Measurements from ENCODE around the gene BYSL. TPM values are rescaled to one million over a fixed set of nuclear protein-coding genes. Genes with fewer than 3 reads are reported as not detected.

BYSL gene
- total RNA-seq, 1 donor from 2014 or later: 8.7 TPM

DNA sequence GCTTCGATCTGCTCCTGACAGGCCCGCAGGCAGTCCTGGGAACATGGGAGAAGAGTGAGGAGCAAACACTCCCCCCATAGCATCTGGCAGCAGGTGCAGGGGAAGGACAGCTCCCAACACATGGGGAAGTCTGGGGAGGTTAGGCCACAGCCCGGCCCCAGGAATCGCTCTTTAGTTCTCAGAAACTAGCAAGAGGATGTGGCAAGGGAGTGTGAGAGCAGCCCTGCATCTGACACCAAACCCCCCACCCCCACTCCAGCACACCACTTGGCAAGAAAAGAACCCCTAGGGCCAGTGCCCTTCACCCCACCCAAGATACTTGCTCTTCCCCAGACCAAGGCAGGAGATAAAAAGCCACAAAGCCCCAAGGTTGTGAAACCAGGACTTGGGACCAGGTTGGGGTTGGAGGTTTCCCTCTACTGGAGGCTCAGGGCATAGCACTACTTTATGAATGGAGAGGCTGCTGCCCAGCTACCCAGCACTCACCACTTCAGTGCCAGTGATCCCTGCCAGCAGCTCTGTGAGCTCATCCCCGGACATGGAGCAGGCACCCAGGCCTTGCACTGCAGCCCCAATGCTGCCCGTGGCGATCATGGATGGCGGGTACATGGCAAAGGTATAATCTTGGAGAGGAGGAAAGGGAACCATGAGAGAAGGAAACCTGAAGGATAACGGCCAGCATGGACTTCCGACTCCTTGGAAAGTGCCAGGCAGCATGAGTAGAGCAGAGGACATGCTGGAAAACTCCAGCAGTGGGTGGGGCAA is 15.0 kb downstream of the BYSL start:
- peak; percentile 67 for DNase-seq (ENCODE audit: low read depth)
- H3K4me3 ChIP-seq (ENCODE audit: low read depth, low read length): no peak overlapping the region
- TF ChIP-seq, protein P1, sequence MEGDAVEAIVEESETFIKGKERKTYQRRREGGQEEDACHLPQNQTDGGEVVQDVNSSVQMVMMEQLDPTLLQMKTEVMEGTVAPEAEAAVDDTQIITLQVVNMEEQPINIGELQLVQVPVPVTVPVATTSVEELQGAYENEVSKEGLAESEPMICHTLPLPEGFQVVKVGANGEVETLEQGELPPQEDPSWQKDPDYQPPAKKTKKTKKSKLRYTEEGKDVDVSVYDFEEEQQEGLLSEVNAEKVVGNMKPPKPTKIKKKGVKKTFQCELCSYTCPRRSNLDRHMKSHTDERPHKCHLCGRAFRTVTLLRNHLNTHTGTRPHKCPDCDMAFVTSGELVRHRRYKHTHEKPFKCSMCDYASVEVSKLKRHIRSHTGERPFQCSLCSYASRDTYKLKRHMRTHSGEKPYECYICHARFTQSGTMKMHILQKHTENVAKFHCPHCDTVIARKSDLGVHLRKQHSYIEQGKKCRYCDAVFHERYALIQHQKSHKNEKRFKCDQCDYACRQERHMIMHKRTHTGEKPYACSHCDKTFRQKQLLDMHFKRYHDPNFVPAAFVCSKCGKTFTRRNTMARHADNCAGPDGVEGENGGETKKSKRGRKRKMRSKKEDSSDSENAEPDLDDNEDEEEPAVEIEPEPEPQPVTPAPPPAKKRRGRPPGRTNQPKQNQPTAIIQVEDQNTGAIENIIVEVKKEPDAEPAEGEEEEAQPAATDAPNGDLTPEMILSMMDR (conservative IDR thresholded peaks at IDR 0.05; ENCODE audit: low read depth, low read length): peak; percentile 94

DNA sequence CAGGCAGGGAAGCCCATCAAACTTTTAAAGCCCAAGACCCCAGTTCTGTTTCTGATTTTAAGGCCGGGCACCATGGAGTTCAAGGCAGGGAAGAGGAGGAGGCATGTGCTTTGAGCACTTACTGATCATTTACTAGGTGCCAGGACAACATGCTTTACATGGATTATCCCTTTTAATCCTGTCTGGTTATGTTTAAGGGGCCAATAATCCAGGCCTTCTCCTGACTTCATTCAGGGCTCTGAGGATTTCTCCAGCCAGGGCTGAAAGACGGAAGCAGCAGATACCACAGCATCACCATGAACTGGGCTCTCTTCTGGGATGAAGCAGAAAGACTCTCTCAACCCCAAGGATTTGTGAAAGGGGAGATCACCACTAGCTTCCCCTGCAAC is 16.2 kb downstream of the BYSL start:
- no peak overlapping the region for H3K4me3 ChIP-seq (ENCODE audit: low read depth, low read length)
- TF ChIP-seq, protein P1 (conservative IDR thresholded peaks at IDR 0.05; ENCODE audit: low read depth, low read length): no peak
- DNase-seq (ENCODE audit: low read depth): no peak

DNA sequence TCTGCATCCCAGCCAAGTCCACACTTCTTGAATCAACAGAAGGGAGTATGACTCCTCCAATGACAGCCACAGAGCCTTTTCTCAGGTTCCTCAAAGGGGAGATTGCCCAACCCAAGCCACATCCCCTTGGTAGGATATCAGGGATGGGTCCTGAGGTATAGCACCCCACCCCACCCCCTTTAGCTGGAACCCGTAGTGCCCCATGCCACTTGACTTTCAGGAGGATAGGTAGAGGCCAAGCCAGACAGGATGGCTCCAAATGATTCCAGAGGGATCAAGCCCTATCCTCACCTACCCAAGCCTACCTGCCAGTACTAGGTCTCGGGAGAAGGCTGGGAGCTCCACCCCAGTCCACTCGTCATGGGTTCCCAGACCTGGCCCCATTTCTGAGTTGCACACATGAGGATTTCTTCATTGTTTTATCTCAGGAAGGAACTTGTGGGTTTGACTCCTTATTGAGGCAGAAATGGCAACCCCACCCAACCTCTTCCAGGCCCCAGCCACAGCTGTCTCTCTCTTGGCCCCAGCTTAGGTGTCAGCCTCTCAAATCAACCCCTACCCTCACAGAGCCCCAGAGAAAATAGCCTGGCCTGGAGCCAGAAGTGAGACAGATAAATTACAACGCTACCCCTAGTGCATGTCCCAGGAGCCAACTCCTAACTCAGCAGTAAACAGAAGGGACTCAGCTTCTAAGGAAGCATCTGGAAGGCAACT is 16.7 kb downstream of the BYSL start:
- DNase-seq (ENCODE audit: low read depth): no peak
- no peak overlapping the region for H3K4me3 ChIP-seq (ENCODE audit: low read depth, low read length)
- TF ChIP-seq, protein P1 (conservative IDR thresholded peaks at IDR 0.05; ENCODE audit: low read depth, low read length): no peak

DNA sequence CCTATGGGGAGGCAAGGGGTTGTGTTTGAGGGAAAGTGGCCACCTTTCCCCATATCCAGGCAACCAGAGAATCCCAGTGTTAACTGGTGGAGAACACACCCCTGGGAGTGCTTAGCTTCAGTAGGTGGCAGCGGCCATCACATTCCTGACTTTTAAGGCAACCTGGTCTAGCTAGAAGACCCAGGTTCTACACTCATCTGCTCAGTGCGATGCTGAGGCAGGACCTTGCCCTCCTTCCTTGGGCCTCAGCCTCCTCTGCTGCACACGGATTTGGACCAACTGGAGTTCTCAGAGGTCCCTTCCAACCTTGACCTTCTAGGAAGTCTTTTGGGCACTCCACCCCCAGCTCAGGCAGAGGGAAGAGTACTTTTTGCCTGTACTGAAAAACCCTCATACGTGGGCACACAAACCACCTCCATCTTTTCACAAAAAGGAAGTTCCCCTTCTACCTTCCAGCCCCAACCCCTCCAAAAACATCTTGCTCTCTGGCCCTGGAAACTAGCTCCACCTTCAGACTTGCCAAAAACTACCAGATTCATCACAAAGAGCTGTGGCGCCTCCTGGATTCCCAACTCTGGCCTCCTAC is 17.4 kb downstream of the BYSL start:
- TF ChIP-seq, protein P1 (conservative IDR thresholded peaks at IDR 0.05; ENCODE audit: low read depth, low read length): no peak
- DNase-seq (ENCODE audit: low read depth): no peak
- no peak overlapping the region for H3K4me3 ChIP-seq (ENCODE audit: low read depth, low read length)

DNA sequence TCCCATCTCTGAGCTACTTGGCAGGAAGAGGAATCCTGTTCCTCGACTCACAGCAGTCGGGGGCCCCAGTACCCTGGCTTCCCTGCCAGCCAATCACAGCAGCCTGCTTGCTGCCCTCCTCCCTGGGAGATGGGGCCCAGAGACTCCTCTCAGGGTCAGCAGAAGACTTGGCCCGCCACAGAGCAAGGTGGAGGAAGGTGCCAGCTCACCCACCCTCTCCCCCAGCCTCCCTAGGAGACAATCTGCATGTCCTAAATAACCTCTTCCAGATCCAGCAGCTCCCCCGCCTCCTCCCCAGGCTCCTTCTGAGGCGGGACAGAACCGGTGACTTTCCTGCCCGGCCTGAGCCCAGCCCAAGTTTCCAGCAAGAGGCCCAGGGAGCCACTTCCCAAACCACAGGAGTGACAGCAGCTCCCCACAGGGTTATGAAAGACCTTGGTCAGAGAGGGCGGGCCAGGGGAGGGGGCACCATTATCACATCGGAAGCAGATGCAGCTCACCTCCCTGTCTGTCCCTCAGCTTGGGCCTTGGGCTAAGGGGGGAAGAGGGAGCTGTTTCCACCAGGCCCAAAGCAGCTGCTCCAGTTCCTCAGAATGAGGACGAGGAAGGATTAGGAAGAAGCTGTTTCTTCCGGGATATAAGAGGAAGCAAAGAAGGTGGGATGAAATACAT is 18.0 kb downstream of the BYSL start:
- TF ChIP-seq, protein P1 (conservative IDR thresholded peaks at IDR 0.05; ENCODE audit: low read depth, low read length): no peak
- H3K4me3 ChIP-seq (ENCODE audit: low read depth, low read length): no peak overlapping the region
- no peak for DNase-seq (ENCODE audit: low read depth)

DNA sequence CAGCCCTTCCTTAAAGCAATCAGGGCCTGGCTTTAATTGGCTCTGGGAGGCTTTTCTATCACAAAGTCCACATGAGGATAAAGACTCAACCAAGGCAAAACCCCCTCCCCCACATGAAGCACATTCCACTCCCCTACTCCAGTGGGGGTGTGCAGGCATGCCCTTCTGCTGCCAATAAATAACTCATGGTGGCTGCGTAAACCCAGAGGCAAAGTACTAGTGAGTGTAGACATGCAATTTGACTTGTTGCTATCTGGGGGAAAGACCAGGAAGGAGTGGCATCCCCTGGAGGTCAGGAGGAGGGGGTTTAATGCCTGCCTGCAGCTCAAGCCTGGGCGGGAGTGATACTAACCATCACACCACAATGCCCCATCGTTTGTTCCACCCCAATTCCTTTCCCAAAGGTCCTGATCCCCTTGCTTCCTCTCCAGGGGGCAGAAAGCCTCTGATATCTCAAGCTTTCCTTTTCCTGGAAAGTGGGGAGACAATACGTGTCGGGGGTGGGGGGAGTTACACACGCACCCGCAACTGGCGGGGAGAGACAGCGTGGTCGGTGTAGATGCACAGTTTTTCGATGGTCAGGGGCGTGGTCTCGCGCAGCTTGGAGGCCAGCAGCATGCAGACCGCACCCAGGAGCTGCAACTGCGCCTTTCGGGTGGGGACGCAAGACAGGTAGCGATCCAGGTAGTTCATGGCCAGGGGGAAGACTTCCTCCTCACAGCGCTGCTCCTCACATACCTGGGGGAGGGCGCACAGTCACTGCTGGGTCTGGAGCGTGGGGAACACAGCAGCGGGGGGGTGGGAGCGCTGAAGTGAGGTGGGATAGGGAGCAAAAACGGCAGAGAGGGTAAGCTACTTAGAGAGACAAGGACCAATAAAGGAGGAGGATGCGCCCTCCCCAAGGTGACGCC is 18.8 kb downstream of the BYSL start:
- TF ChIP-seq, protein P1 (conservative IDR thresholded peaks at IDR 0.05; ENCODE audit: low read depth, low read length): no peak
- no peak for DNase-seq (ENCODE audit: low read depth)

More for the DNA sequence above, 18.8 kb downstream of the BYSL start:
- H3K4me3 ChIP-seq (ENCODE audit: low read depth, low read length): peak overlapping the region; percentile 74

Measured in epithelial cell of proximal tubule (primary cell).